Skeletal muscle tissue (tissue), 4 donors: ENCODE measurements around the gene PHACTR2. TPM values are rescaled to one million over a fixed set of nuclear protein-coding genes. Genes with fewer than 3 reads are reported as not detected.
"Not testable (repeated sequence)": the region's sequence is repeated elsewhere in the genome, so short reads cannot be mapped to it uniquely, and the experiment has no call there.

Source experiments
- H3K27ac ChIP-seq: one replicate; pipeline ENCODE4 v1.7.0; 2013; ENCODE audit warnings: mild to moderate bottlenecking, low read depth, low read length, inconsistent platforms
- H3K27me3 ChIP-seq, 3 donors: one replicate each; pipeline ENCODE4 v1.7.0; 2013; ENCODE audit warnings: low read length in 3 of 3; ENCODE audit not compliant: control insufficient read depth in 3 of 3, insufficient read depth in 3 of 3
- H3K36me3 ChIP-seq, 3 donors: one replicate each; pipeline ENCODE4 v1.7.0; 2013; ENCODE audit warnings: low read length in 3 of 3; ENCODE audit not compliant: control insufficient read depth in 3 of 3, insufficient read depth in 3 of 3
- H3K4me1 ChIP-seq, 3 donors: one replicate each; pipeline ENCODE4 v1.7.0; 2013; ENCODE audit warnings: low read length in 3 of 3, mild to moderate bottlenecking in 3 of 3; ENCODE audit not compliant: control insufficient read depth in 3 of 3, insufficient read depth in 3 of 3
- H3K4me3 ChIP-seq, 3 donors: one replicate each; pipeline ENCODE4 v1.7.0; 2013; ENCODE audit warnings: low read length in 3 of 3
- H3K9ac ChIP-seq, 3 donors: one replicate each; pipeline ENCODE4 v1.7.0; 2013; ENCODE audit warnings: low read length in 3 of 3, mild to moderate bottlenecking in 3 of 3, moderate library complexity in 2 of 3, low read depth in 1 of 3
- H3K9me3 ChIP-seq, 3 donors: one replicate each; pipeline ENCODE4 v1.7.0; 2013; ENCODE audit warnings: low read length in 3 of 3; ENCODE audit not compliant: control insufficient read depth in 3 of 3
- total RNA-seq: library from RNA; depleted of rRNA; stranded (reverse); fragments of >200 nt; gene quantifications from one replicate; pipeline ENCODE4 v1.2.3, GENCODE V29; 2014
- donor health status: Osteomylitis.

PHACTR2 gene
- total RNA-seq, 1 donor from 2014 or later: 38.1 TPM

DNA sequence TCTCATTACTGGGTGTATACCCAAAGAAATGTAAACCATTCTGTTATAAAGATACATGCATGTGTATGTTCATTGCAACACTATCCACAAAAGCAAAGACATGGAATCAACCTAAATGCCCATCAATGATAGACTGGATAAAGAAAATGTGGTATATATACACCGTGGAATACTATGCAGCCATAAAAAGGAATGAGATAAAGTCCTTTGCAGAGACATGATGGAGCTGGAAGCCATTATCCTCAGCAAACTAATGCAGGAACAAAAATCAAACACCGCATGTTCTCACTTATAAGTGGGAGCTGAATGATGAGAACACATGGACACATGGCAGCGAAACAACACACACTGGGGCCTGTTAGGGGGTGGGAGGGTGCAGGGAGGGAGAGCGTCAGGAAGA, 26.4 kb upstream of the PHACTR2 start:
- not testable (repeated sequence) for H3K27me3 ChIP-seq, H3K9ac ChIP-seq, H3K4me3 ChIP-seq, H3K27ac ChIP-seq, H3K9me3 ChIP-seq, H3K36me3 ChIP-seq, H3K4me1 ChIP-seq

DNA sequence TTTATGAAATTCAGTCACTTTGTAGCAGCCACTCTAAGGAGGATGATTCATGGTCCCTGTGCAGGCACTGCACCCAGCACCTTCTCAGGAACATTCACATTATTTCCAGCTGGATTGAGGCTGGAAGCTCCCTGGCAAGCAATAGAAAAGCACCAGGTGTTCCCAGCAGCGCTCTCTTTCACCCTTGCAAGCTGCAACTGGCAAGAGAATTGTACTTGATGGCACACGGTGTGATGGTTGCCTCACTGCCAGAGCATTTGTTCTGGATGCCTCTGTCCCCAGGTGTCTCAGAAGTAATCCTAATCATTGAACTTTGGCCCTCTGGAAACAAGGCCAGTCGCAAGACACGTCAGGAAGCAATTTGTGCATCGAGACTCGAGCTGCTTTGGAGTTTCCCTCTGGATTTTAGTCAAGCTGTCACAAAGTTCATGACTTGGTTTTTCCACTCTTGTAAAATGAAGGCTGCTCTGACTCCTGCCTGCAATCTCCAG, 24.9 kb upstream of the PHACTR2 start:
- Histone ChIP-seq H3K27ac (no peak overlapping the region), H3K4me1 (no peaks in the 10 kb centered on the region), H3K9me3 (peaks cover 0 to 3% (median 0%) of the 10 kb centered on the region in 3 donors), H3K4me3 (no peak overlapping the region), H3K27me3 (no peaks in the 10 kb centered on the region), H3K36me3 (no peaks in the 10 kb centered on the region), H3K9ac (no peak overlapping the region)

DNA sequence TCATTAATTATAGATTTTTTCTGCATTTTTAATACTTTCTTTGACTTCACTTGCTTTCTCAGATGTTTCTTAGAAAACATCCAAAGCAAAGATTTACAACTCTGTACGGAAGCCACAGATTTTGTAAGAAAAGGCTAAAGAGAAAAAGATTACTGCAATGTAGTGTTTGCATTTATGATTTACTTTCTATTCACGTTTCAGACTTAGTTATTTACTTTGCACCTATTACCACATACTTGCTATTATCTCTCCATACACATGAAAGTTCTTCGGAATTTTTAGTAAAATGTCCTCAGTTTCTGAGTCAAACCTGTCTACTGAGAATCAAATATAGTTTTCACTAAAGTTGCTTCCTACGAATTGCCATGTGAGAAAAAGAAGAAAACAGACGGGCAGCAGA, 22.2 kb upstream of the PHACTR2 start:
- Histone ChIP-seq H3K36me3 (no peaks in the 10 kb centered on the region), H3K4me1 (no peaks in the 10 kb centered on the region), H3K27ac (no peak overlapping the region), H3K9me3 (peaks cover 0 to 3% (median 2%) of the 10 kb centered on the region in 3 donors), H3K4me3 (no peak overlapping the region), H3K9ac (no peak overlapping the region), H3K27me3 (no peaks in the 10 kb centered on the region)

DNA sequence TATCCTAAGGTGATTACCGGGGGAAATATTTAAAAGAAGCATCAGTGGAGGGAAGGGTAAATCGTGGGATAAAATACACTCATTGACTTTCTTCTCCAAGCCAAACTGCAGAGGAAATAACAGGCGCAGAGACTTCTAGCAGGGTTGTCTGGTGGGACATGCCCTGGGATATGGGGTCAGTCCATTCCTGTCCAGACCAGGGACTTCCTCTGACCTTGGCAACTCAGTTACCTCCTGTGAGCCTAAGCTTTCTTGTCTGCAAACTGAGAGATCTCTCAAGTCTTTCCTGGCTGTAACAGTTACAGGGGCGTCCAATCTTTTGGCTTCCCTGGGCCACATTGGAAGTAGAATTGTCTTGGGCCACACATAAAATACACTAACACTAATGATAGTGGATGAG, 21.7 kb upstream of the PHACTR2 start:
- no peak overlapping the region for H3K4me3 ChIP-seq
- no peak overlapping the region for H3K9ac ChIP-seq
- H3K9me3 ChIP-seq: peaks cover 0 to 3% (median 2%) of the 10 kb centered on the region in 3 donors
- H3K27ac ChIP-seq: no peak overlapping the region
- no peaks in the 10 kb centered on the region for H3K36me3 ChIP-seq
- H3K4me1 ChIP-seq: no peaks in the 10 kb centered on the region
- no peaks in the 10 kb centered on the region for H3K27me3 ChIP-seq

DNA sequence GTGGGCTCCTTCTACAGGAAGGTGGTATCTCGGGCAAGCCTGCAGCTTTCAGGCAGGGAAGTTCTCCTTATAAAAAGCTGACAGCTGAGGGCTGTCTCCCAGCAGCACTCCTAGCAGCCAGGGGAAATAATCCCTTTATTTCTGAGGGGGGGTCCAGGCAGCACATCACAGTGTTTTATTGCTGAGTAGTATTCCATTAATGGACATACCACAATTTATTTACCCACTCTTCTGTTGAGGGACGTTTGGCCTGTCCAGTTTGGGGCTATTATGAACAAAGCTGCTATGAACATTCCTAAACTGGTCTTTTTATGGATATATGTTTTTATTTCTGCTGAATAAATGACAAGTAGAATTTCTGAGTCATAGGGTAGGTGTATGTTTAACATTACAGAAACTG, 20.0 kb upstream of the PHACTR2 start:
- Histone ChIP-seq H3K9ac (no peak overlapping the region), H3K4me1 (no peaks in the 10 kb centered on the region), H3K4me3 (no peak overlapping the region), H3K36me3 (no peaks in the 10 kb centered on the region), H3K27ac (no peak overlapping the region), H3K9me3 (peaks cover 0 to 3% (median 2%) of the 10 kb centered on the region in 3 donors), H3K27me3 (no peaks in the 10 kb centered on the region)

DNA sequence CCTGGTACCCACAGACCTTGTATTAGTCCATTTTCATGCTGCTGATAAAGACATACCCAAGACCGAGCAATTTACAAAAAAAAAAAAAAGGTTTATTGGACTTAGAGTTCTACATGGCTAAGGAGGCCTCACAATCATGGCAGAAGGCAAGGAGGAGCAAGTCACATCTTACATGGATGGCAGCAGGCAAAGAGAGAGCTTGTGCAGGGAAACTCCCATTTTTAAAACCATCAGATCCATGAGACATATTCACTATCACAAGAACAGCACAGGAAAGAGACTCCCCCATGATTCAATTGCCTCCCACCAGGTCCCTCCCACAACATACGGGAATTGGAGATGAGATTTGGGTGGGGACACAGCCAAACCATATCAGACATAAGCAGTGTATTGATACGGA, 17.6 kb upstream of the PHACTR2 start:
- H3K9ac ChIP-seq, H3K4me1 ChIP-seq, H3K4me3 ChIP-seq, H3K27me3 ChIP-seq, H3K27ac ChIP-seq, H3K9me3 ChIP-seq, H3K36me3 ChIP-seq: not testable (repeated sequence)

DNA sequence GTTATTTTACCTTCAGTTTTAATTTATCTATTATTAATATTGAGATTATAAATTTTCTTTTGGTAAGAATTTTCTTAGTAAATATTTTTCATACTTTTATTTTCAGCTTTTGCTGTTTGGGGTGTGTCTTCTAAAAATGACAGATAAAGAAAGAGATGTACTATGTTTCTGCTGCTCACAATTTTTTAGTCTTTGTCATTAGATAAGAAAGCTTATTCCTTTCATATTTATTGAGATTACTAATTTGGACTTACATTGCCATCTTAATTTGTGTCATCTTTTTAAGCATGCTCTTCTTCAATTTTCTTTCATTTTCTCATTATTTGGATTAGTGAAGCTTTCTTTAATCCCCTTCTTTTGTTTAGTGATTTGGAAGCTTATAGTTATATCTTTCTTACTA, 13.6 kb upstream of the PHACTR2 start:
- H3K27ac ChIP-seq: no peak overlapping the region
- no peak overlapping the region for H3K4me3 ChIP-seq
- H3K27me3 ChIP-seq: no peaks in the 10 kb centered on the region
- H3K9me3 ChIP-seq: peaks cover 0 to 2% (median 0%) of the 10 kb centered on the region in 3 donors
- H3K4me1 ChIP-seq: no peaks in the 10 kb centered on the region
- no peaks in the 10 kb centered on the region for H3K36me3 ChIP-seq
- H3K9ac ChIP-seq: no peak overlapping the region

DNA sequence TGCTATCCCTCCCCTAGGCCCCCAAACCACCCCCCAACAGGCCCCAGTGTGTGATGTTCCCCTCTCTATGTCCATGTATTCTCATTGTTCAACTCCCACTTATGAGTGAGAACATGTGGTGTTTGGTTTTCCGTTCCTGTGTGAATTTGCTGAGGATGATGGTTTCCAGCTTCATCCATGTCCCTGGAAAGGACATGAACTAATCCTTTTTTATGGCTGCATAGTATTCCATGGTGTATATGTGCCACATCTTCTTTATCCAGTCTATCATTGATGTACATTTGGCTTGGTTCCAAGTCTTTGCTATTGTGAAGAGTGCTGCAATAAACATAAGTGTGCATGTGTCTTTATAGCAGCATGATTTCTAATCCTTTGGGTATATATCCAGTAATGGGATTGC, 11.8 kb upstream of the PHACTR2 start:
- not testable (repeated sequence) for H3K9me3 ChIP-seq, H3K4me1 ChIP-seq, H3K27me3 ChIP-seq, H3K27ac ChIP-seq, H3K9ac ChIP-seq, H3K4me3 ChIP-seq, H3K36me3 ChIP-seq

DNA sequence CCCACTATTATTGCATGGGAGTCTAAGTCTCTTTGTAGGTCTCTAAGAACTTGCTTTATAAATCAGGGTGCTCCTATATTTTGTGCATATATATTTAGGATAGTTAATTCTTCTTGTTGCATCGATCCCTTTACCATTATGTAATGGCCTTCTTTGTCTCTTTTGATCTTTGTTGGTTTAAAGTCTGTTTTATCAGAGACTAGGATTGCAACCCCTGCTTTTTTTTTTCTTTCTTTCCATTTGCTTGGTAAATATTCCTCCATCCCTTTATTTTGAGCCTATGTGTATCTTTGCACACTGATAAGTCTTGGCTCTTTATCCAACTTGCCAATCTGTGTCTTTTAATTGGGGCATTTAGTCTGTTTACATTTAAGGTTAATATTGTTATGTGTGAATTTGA, 8.3 kb upstream of the PHACTR2 start:
- not testable (repeated sequence) for H3K4me3 ChIP-seq, H3K27me3 ChIP-seq, H3K36me3 ChIP-seq, H3K9me3 ChIP-seq, H3K27ac ChIP-seq, H3K9ac ChIP-seq, H3K4me1 ChIP-seq

DNA sequence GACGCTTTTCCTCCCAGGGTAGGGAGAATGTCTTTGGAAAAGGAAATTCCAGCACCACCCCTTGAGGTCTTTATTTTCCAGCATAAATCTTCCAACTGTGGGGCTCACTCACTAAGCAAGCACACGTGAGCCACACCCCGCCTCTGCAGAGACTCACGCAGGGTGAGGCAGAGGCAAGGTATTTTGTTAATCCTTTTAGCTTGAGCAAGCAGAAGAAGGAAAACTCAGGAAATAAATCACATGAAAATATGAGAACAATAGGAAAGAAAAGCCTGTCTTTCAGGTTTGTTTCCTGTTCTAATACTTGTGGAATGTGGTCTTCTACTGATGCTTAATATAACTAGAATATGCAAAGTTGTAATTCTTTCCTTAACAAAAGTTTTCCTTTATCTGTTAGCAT, 4.1 kb upstream of the PHACTR2 start:
- Histone ChIP-seq H3K9me3 (no peaks in the 10 kb centered on the region), H3K4me1 (peaks cover 0 to 4% (median 2%) of the 10 kb centered on the region in 3 donors), H3K36me3 (no peaks in the 10 kb centered on the region), H3K27ac (no peak overlapping the region), H3K4me3 (no peak overlapping the region), H3K9ac (no peak overlapping the region), H3K27me3 (no peaks in the 10 kb centered on the region)
